Cardiac fibroblast (primary cell): ENCODE measurements around the gene NGLY1.

ENCODE experiments used
- DNase-seq, 2 donors: peaks; one replicate each; pipeline versions ENCODE4 v3.0.0 to v3.0.0-alpha.2; 2010; ENCODE audit warnings: low read depth in 2 of 2
- H3K4me3 ChIP-seq, 2 donors: replicated peaks in 1 of 2; 1 replicate in 1 of 2; 2 replicates in 1 of 2; pipeline ENCODE4 v1.5.1; 2011; ENCODE audit warnings: low read depth in 2 of 2, low read length in 2 of 2, mild to moderate bottlenecking in 2 of 2, moderate library complexity in 1 of 2
- CTCF ChIP-seq: IDR thresholded peaks from one replicate; pipeline ENCODE4 v1.5.1; 2011; ENCODE audit warnings: low read depth, mild to moderate bottlenecking, low read length, inconsistent platforms

The NGLY1 gene

GRCh38 chr3:25744470-25744869 is 38.8 kb downstream of the NGLY1 start:
- H3K4me3 ChIP-seq: no peak overlapping the region
- no peak for DNase-seq
- no peak for TF ChIP-seq CTCF

- H3K4me3 ChIP-seq: no peak overlapping the region
- TF ChIP-seq CTCF: no peak
- no peak for DNase-seq
These were observed 55.1 kb downstream of the NGLY1 start for GRCh38 chr3:25728101-25728500.

- no peak for DNase-seq
- H3K4me3 ChIP-seq: no peak overlapping the region
- no peak for TF ChIP-seq CTCF
These were observed 55.9 kb downstream of the NGLY1 start for GRCh38 chr3:25727316-25727715.

GRCh38 chr3:25725810-25726209 is 57.4 kb downstream of the NGLY1 start:
- DNase-seq: peak in 1 of 2 donors; percentile 2
- TF ChIP-seq CTCF: no peak
- H3K4me3 ChIP-seq: no peak overlapping the region

GRCh38 chr3:25724948-25725645 is 58.1 kb downstream of the NGLY1 start:
- no peak for DNase-seq
- H3K4me3 ChIP-seq: no peak overlapping the region
- TF ChIP-seq CTCF: no peak

GRCh38 chr3:25723802-25724201 is 59.4 kb downstream of the NGLY1 start:
- TF ChIP-seq CTCF: no peak
- H3K4me3 ChIP-seq: no peak overlapping the region
- DNase-seq: no peak

- TF ChIP-seq CTCF: no peak
- H3K4me3 ChIP-seq: no peak overlapping the region
- no peak for DNase-seq
These were observed 63.9 kb downstream of the NGLY1 start for GRCh38 chr3:25719321-25719720.
